Sigmoid colon (tissue), 4 donors: Measurements from ENCODE around the gene STAG1.

Experiments
- EP300 ChIP-seq, 4 donors: sonication (generic); formaldehyde crosslinking; IDR thresholded peaks; one replicate each; pipeline ENCODE4 v1.6.1; 2017; ENCODE audit warnings: antibody characterized with exemption in 4 of 4
- POLR2A ChIP-seq, 2 donors: fragments of 450-650 bp; IDR thresholded peaks; one replicate each; pipeline ENCODE4 v1.6.1; 2016; ENCODE audit warnings: antibody characterized with exemption in 2 of 2, mild to moderate bottlenecking in 2 of 2, moderate library complexity in 2 of 2
- POLR2AphosphoS5 ChIP-seq, 4 donors: sonication (generic); formaldehyde crosslinking; IDR thresholded peaks; one replicate each; pipeline ENCODE4 v1.6.1; 2017; ENCODE audit warnings: antibody characterized with exemption in 4 of 4
- TF ChIP-seq, protein P1 (sequence below), 4 experiments: fragments of 450-650 bp in 3 of 4; fragments of 200-600 bp in 1 of 4; IDR thresholded peaks; one replicate each; pipeline ENCODE4 v1.5.1; 2016 to 2019; ENCODE audit warnings: antibody characterized with exemption in 4 of 4, mild to moderate bottlenecking in 3 of 4, moderate library complexity in 2 of 4

DNA sequence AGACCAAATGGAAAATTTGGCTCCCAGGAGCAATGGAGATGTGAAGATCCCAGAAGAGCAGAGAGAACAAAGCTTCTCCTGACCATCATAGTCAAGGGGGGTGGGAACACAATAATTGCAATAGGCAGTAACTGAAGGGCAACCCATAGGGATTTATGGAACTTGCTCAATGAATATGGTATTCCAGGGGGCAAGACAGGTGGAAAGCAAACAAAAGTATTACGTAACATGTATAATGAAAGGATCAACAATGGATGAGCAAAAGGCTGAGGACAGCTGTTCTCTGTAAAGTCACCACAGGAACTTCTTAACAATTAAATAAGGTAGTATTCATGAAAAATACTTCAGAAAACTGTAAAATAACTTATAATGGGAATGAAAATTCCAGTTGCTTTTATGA is 275.9 kb downstream of the STAG1 start:
- TF ChIP-seq, protein P1, sequence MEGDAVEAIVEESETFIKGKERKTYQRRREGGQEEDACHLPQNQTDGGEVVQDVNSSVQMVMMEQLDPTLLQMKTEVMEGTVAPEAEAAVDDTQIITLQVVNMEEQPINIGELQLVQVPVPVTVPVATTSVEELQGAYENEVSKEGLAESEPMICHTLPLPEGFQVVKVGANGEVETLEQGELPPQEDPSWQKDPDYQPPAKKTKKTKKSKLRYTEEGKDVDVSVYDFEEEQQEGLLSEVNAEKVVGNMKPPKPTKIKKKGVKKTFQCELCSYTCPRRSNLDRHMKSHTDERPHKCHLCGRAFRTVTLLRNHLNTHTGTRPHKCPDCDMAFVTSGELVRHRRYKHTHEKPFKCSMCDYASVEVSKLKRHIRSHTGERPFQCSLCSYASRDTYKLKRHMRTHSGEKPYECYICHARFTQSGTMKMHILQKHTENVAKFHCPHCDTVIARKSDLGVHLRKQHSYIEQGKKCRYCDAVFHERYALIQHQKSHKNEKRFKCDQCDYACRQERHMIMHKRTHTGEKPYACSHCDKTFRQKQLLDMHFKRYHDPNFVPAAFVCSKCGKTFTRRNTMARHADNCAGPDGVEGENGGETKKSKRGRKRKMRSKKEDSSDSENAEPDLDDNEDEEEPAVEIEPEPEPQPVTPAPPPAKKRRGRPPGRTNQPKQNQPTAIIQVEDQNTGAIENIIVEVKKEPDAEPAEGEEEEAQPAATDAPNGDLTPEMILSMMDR (IDR thresholded peaks at IDR 0.05): no peak
- no peak for TF ChIP-seq EP300 (IDR thresholded peaks at IDR 0.05)
- no peak for TF ChIP-seq POLR2AphosphoS5 (IDR thresholded peaks at IDR 0.05)
- no peak for TF ChIP-seq POLR2A (IDR thresholded peaks at IDR 0.05)
